ENCODE measurements around the gene COL6A3.

DNA sequence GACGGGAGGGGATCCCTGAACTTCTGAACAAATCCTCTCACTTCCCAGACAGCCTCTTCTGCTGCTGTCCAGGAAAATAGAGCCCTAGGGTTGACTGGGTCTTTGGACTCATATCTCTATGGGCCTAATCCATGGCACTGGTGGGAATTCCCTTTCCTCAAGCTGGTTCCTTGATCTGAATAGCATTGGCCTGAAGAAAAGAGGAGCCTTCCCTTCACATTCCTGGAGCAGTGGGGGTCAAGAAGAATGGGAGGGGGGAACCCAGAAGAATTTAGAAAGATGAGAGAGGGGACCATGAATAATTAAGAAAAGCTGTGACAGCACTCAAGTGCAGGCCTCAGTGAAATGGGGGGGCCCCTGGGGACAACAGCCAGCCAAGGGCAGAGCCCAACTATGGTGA, 80.2 kb downstream of the COL6A3 start:
- TF ChIP-seq, protein P1, sequence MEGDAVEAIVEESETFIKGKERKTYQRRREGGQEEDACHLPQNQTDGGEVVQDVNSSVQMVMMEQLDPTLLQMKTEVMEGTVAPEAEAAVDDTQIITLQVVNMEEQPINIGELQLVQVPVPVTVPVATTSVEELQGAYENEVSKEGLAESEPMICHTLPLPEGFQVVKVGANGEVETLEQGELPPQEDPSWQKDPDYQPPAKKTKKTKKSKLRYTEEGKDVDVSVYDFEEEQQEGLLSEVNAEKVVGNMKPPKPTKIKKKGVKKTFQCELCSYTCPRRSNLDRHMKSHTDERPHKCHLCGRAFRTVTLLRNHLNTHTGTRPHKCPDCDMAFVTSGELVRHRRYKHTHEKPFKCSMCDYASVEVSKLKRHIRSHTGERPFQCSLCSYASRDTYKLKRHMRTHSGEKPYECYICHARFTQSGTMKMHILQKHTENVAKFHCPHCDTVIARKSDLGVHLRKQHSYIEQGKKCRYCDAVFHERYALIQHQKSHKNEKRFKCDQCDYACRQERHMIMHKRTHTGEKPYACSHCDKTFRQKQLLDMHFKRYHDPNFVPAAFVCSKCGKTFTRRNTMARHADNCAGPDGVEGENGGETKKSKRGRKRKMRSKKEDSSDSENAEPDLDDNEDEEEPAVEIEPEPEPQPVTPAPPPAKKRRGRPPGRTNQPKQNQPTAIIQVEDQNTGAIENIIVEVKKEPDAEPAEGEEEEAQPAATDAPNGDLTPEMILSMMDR (CRISPR knock-in tag; IDR thresholded peaks at IDR 0.05): no peak
- TF ChIP-seq, protein P2, sequence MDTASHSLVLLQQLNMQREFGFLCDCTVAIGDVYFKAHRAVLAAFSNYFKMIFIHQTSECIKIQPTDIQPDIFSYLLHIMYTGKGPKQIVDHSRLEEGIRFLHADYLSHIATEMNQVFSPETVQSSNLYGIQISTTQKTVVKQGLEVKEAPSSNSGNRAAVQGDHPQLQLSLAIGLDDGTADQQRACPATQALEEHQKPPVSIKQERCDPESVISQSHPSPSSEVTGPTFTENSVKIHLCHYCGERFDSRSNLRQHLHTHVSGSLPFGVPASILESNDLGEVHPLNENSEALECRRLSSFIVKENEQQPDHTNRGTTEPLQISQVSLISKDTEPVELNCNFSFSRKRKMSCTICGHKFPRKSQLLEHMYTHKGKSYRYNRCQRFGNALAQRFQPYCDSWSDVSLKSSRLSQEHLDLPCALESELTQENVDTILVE (CRISPR knock-in tag; IDR thresholded peaks at IDR 0.05): no peak
- TF ChIP-seq, protein P3, sequence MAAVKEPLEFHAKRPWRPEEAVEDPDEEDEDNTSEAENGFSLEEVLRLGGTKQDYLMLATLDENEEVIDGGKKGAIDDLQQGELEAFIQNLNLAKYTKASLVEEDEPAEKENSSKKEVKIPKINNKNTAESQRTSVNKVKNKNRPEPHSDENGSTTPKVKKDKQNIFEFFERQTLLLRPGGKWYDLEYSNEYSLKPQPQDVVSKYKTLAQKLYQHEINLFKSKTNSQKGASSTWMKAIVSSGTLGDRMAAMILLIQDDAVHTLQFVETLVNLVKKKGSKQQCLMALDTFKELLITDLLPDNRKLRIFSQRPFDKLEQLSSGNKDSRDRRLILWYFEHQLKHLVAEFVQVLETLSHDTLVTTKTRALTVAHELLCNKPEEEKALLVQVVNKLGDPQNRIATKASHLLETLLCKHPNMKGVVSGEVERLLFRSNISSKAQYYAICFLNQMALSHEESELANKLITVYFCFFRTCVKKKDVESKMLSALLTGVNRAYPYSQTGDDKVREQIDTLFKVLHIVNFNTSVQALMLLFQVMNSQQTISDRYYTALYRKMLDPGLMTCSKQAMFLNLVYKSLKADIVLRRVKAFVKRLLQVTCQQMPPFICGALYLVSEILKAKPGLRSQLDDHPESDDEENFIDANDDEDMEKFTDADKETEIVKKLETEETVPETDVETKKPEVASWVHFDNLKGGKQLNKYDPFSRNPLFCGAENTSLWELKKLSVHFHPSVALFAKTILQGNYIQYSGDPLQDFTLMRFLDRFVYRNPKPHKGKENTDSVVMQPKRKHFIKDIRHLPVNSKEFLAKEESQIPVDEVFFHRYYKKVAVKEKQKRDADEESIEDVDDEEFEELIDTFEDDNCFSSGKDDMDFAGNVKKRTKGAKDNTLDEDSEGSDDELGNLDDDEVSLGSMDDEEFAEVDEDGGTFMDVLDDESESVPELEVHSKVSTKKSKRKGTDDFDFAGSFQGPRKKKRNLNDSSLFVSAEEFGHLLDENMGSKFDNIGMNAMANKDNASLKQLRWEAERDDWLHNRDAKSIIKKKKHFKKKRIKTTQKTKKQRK (IDR thresholded peaks at IDR 0.05; ENCODE audit: low read length): no peak
- TF ChIP-seq ZNF232 (CRISPR knock-in tag; IDR thresholded peaks at IDR 0.05; ENCODE audit: borderline replicate concordance) (no peak), ADNP (CRISPR knock-in tag; IDR thresholded peaks at IDR 0.05) (no peak), POLR2A (IDR thresholded peaks at IDR 0.05; ENCODE audit: insufficient read depth in 1 of 2, low read depth in 2 of 2, low read length in 2 of 2) (no peak), SNRNP70 (IDR thresholded peaks at IDR 0.05; ENCODE audit: low read depth, low read length) (no peak), ZNF251 (CRISPR knock-in tag; IDR thresholded peaks at IDR 0.05) (no peak)
- TF ChIP-seq, protein P4, sequence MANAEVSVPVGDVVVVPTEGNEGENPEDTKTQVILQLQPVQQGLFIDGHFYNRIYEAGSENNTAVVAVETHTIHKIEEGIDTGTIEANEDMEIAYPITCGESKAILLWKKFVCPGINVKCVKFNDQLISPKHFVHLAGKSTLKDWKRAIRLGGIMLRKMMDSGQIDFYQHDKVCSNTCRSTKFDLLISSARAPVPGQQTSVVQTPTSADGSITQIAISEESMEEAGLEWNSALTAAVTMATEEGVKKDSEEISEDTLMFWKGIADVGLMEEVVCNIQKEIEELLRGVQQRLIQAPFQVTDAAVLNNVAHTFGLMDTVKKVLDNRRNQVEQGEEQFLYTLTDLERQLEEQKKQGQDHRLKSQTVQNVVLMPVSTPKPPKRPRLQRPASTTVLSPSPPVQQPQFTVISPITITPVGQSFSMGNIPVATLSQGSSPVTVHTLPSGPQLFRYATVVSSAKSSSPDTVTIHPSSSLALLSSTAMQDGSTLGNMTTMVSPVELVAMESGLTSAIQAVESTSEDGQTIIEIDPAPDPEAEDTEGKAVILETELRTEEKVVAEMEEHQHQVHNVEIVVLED (CRISPR knock-in tag; IDR thresholded peaks at IDR 0.05; ENCODE audit: borderline replicate concordance): no peak
- TF ChIP-seq, protein P5, sequence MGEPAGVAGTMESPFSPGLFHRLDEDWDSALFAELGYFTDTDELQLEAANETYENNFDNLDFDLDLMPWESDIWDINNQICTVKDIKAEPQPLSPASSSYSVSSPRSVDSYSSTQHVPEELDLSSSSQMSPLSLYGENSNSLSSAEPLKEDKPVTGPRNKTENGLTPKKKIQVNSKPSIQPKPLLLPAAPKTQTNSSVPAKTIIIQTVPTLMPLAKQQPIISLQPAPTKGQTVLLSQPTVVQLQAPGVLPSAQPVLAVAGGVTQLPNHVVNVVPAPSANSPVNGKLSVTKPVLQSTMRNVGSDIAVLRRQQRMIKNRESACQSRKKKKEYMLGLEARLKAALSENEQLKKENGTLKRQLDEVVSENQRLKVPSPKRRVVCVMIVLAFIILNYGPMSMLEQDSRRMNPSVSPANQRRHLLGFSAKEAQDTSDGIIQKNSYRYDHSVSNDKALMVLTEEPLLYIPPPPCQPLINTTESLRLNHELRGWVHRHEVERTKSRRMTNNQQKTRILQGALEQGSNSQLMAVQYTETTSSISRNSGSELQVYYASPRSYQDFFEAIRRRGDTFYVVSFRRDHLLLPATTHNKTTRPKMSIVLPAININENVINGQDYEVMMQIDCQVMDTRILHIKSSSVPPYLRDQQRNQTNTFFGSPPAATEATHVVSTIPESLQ (CRISPR knock-in tag; conservative IDR thresholded peaks at IDR 0.05): no peak
- TF ChIP-seq, protein P6, sequence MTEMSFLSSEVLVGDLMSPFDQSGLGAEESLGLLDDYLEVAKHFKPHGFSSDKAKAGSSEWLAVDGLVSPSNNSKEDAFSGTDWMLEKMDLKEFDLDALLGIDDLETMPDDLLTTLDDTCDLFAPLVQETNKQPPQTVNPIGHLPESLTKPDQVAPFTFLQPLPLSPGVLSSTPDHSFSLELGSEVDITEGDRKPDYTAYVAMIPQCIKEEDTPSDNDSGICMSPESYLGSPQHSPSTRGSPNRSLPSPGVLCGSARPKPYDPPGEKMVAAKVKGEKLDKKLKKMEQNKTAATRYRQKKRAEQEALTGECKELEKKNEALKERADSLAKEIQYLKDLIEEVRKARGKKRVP (CRISPR knock-in tag; IDR thresholded peaks at IDR 0.05): no peak

All from HepG2 (cell line).